ENCODE measurements around the gene SUMO3.

SUMO3 gene

DNA sequence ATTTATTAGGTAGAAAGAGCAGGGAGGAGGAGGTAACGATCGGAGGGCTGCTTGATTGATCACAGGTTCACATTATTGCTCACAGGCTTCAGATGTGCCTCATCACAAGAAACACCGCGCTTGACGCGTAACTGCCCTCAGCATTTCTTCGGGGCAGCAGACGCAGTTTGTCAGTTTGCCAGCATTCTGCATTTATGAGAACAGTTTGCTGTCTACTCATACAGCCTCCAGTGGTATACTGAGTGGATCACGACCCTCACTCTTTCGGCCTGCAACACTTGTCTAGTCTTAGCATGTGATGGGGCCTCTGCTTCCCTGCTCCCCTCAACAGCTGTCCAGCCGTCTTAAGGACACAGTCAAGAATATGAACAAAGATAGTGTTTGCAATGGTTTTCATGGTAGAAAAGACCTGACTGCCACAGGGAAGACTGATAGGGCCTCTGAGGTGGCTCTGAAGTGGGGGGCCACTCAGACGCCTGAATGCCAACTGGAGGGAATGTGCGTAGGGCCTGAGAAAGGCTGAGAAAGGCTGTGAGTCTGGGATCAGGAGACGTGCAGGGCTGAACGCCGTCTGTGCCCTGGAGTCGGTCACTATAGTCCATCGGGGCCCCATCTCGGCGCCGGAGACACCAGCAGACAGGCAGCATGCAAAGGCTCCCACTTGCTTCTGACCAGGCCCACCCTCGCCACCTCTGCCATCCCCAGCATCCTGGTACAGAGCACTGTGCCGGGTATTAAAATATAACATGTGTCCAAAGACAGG, 61.3 kb downstream of the SUMO3 start:
- peaks cover 2% of the 10 kb centered on the region for H3K4me1 ChIP-seq (ENCODE audit: control insufficient read depth, insufficient read depth, low read length)
- no peaks in the 10 kb centered on the region for H3K36me3 ChIP-seq (ENCODE audit: control insufficient read depth, insufficient read depth, low read length)
- H3K4me3 ChIP-seq (ENCODE audit: low read length), result no peak overlapping the region
- H3K9me3 ChIP-seq (ENCODE audit: control insufficient read depth, low read length), result no peaks in the 10 kb centered on the region
- no peak overlapping the region for H3K9ac ChIP-seq (ENCODE audit: low read length)
- no peaks in the 10 kb centered on the region for H3K27me3 ChIP-seq (ENCODE audit: control insufficient read depth, insufficient read depth, low read length)
